Measurements from ENCODE around the gene PLCD3. TPM values are rescaled to one million over a fixed set of nuclear protein-coding genes. Genes with fewer than 3 reads are reported as not detected.
A peak's percentile ranks its signal among the peaks of the same experiment; 100 is the strongest.

Gene PLCD3
- total and polyA plus RNA-seq, 2 of the 13 experiments (the other 11 are each of a cell fraction or from before 2014, with no cell fraction given), result 11.3 to 39.1 TPM

GRCh38 chr17:45113424-45113754 is 18.9 kb downstream of the PLCD3 start (continued):
- TF ChIP-seq KDM2A (CRISPR knock-in tag; IDR thresholded peaks at IDR 0.05; ENCODE audit: borderline replicate concordance, low read depth), result peak; percentile 27; the same call in 1 of the 2 replicates
- no peak for TF ChIP-seq ZNF563 (CRISPR knock-in tag; IDR thresholded peaks at IDR 0.05)
- no peak for TF ChIP-seq DMAP1 (CRISPR knock-in tag; IDR thresholded peaks at IDR 0.05)
- peak; percentile 82; the same call in 1 of the 2 replicates for TF ChIP-seq MTA1 (CRISPR knock-in tag; IDR thresholded peaks at IDR 0.05; ENCODE audit: borderline replicate concordance)
- TF ChIP-seq YY1 (IDR thresholded peaks at IDR 0.05; ENCODE audit: insufficient read depth, insufficient replicate concordance, low read depth, low read length), result no peak
- no peak for TF ChIP-seq DRAP1 (CRISPR knock-in tag; IDR thresholded peaks at IDR 0.05)
- TF ChIP-seq ZNF781 (CRISPR knock-in tag; IDR thresholded peaks at IDR 0.05; ENCODE audit: borderline replicate concordance, not compliant biosample characterization), result no peak
- no peak for TF ChIP-seq FLYWCH1 (CRISPR knock-in tag; IDR thresholded peaks at IDR 0.05)
- TF ChIP-seq BCL3 (CRISPR knock-in tag; IDR thresholded peaks at IDR 0.05), result no peak
- no peak for TF ChIP-seq KDM1A (CRISPR knock-in tag; IDR thresholded peaks at IDR 0.05)
- TF ChIP-seq ZNF567 (CRISPR knock-in tag; IDR thresholded peaks at IDR 0.05; ENCODE audit: borderline replicate concordance), result no peak
- TF ChIP-seq ZNF784 (CRISPR knock-in tag; IDR thresholded peaks at IDR 0.05; ENCODE audit: borderline replicate concordance), result no peak
- TF ChIP-seq HNF4A (CRISPR knock-in tag; IDR thresholded peaks at IDR 0.05), result peak; percentile 82
- peak; percentile 36 for TF ChIP-seq TBL1XR1 (IDR thresholded peaks at IDR 0.05; ENCODE audit: borderline replicate concordance, low read length, partially characterized antibody)
- TF ChIP-seq SKI (IDR thresholded peaks at IDR 0.05; ENCODE audit: partially characterized antibody), result peak; percentile 81
- no peak for TF ChIP-seq RBM22 (optimal IDR thresholded peaks at IDR 0.05; ENCODE audit: low read length)
- no peak for TF ChIP-seq TSC22D2 (CRISPR knock-in tag; IDR thresholded peaks at IDR 0.05; ENCODE audit: borderline replicate concordance)
- no peak for TF ChIP-seq MBNL3 (CRISPR knock-in tag; conservative IDR thresholded peaks at IDR 0.05)
- no peak for TF ChIP-seq FOXA3 (CRISPR knock-in tag; IDR thresholded peaks at IDR 0.05)
- TF ChIP-seq ZC3H13 (CRISPR knock-in tag; IDR thresholded peaks at IDR 0.05), result no peak
- no peak for TF ChIP-seq DNMT1 (CRISPR knock-in tag; IDR thresholded peaks at IDR 0.05)
- TF ChIP-seq ZNF264 (CRISPR knock-in tag; IDR thresholded peaks at IDR 0.05), result no peak
- no peak for TF ChIP-seq ZNF124 (CRISPR knock-in tag; IDR thresholded peaks at IDR 0.05)
- TF ChIP-seq GPBP1L1 (CRISPR knock-in tag; IDR thresholded peaks at IDR 0.05), result no peak
- no peak for TF ChIP-seq ZBED4 (CRISPR knock-in tag; IDR thresholded peaks at IDR 0.05; ENCODE audit: borderline replicate concordance)
